ENCODE measurements around the gene UTF1.
A peak's percentile ranks its signal among the peaks of the same experiment; 100 is the strongest.

The UTF1 gene

DNA sequence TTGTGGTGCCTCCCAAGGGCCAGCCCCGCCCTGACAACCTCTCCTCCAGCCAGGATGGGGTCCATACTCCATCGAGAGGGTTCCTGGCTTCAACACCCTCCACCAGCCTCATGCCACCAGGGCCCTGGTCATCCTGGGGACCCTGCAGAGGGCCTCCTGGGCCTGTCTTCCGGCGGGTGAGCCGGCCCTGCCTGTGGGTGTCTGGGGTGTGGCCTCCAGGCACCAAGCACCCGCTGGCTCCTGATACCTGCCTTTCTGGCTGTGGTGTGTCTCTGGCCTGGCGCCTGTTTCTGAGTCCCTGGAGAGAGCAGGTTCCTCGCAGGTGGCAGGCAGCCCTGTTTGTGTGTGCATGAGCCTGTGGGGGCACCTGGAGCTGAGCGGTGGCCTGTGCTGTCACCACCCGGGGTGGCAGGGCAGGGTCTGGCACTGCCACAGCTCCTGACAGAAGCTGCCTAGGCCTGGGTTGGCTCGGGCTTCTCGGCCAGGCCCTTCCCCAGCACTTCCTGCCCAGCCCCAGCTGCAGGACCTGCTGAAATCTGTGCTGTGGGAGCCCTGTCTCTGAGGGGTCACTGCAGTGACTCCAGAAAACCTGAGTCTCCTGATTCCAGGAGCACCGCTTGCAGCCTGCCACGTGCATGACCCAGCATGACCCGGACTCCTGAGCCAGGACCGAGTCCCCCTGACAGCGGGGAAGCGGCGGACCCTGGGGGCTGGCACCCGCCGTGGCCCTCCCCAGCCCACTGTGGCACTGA, 28.2 kb downstream of the UTF1 start:
- H3K4me3 ChIP-seq (ENCODE audit: low read length) = peak overlapping the region; percentile 74
- H3K9ac ChIP-seq (ENCODE audit: low read length) = peak overlapping the region; percentile 52
- no peaks in the 10 kb centered on the region for H3K36me3 ChIP-seq (replicated peaks; ENCODE audit: low read depth, low read length)
- H3K4me1 ChIP-seq (ENCODE audit: low read length) = peaks cover 35% of the 10 kb centered on the region
- no peaks in the 10 kb centered on the region for H3K79me2 ChIP-seq (ENCODE audit: low read length)
- peaks cover 6% of the 10 kb centered on the region for H4K20me1 ChIP-seq (ENCODE audit: insufficient read depth, low read length)
- peak overlapping the region; percentile 81 for H3K4me2 ChIP-seq (ENCODE audit: low read length)
- peak overlapping the region; percentile 35 for H3K27ac ChIP-seq (ENCODE audit: low read length)
- TF ChIP-seq, protein P1, sequence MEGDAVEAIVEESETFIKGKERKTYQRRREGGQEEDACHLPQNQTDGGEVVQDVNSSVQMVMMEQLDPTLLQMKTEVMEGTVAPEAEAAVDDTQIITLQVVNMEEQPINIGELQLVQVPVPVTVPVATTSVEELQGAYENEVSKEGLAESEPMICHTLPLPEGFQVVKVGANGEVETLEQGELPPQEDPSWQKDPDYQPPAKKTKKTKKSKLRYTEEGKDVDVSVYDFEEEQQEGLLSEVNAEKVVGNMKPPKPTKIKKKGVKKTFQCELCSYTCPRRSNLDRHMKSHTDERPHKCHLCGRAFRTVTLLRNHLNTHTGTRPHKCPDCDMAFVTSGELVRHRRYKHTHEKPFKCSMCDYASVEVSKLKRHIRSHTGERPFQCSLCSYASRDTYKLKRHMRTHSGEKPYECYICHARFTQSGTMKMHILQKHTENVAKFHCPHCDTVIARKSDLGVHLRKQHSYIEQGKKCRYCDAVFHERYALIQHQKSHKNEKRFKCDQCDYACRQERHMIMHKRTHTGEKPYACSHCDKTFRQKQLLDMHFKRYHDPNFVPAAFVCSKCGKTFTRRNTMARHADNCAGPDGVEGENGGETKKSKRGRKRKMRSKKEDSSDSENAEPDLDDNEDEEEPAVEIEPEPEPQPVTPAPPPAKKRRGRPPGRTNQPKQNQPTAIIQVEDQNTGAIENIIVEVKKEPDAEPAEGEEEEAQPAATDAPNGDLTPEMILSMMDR (IDR thresholded peaks at IDR 0.05; ENCODE audit: low read depth, low read length) = no peak
- no peak for TF ChIP-seq EZH2phosphoT487 (IDR thresholded peaks at IDR 0.05; ENCODE audit: low read depth)
- H3K27me3 ChIP-seq (ENCODE audit: low read depth, low read length) = no peaks in the 10 kb centered on the region
- H3K9me3 ChIP-seq (ENCODE audit: insufficient read depth, low read length) = no peaks in the 10 kb centered on the region
- H2AFZ ChIP-seq (ENCODE audit: low read depth, low read length) = peak overlapping the region; percentile 92; the same call in 1 of the 2 replicates

DNA sequence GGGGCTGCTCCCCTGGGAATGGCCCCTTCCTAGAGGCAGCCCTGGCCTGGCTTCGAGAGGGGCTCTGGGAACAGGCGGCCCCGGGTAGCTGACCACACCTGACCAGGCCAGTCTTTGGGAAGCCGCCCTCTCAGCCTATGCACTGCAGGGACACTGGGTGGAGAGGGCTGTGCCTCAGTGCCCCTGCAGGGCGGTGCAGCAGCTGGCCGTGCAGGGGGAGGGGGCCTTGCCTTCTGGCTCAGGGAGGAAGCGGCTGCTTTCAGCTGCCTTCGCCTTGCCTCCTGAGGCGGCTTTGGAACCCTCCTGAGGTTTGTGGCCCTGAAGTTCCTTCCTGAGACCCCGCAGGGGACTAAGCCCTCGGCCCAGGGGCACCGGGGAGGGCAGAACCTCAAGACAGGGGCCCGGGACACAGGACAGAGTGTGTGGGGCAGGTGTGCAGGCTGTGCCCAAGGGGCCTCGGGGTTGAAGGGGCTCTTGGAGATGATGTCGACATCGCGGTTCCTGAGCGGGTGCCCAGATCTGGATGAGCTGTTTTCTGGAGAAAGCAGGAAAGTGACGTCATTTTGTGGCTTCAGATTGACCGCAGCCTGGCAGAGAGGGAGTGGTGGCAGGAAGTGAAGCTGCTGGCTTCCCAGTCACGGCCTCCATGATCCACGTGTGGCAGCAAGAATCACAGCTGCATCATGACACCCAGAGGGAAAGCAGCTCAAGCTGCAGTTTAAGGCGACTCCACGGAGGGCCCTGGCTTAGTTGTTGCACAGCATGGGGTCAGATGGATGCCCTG, 29.0 kb downstream of the UTF1 start:
- no peak overlapping the region for H3K27ac ChIP-seq (ENCODE audit: low read length)
- no peaks in the 10 kb centered on the region for H3K9me3 ChIP-seq (ENCODE audit: insufficient read depth, low read length)
- H3K27me3 ChIP-seq (ENCODE audit: low read depth, low read length) = no peaks in the 10 kb centered on the region
- peaks cover 6% of the 10 kb centered on the region for H4K20me1 ChIP-seq (ENCODE audit: insufficient read depth, low read length)
- no peak overlapping the region for H3K4me3 ChIP-seq (ENCODE audit: low read length)
- TF ChIP-seq, protein P1 (IDR thresholded peaks at IDR 0.05; ENCODE audit: low read depth, low read length) = no peak
- no peak for TF ChIP-seq EZH2phosphoT487 (IDR thresholded peaks at IDR 0.05; ENCODE audit: low read depth)
- peaks cover 35% of the 10 kb centered on the region for H3K4me1 ChIP-seq (ENCODE audit: low read length)
- H3K36me3 ChIP-seq (replicated peaks; ENCODE audit: low read depth, low read length) = no peaks in the 10 kb centered on the region
- 0 out of 2 replicates have a peak overlapping the region, but pooled peaks have one; percentile 43 for H2AFZ ChIP-seq (ENCODE audit: low read depth, low read length)
- H3K79me2 ChIP-seq (ENCODE audit: low read length) = no peaks in the 10 kb centered on the region
- no peak overlapping the region for H3K9ac ChIP-seq (ENCODE audit: low read length)
- peak overlapping the region; percentile 81 for H3K4me2 ChIP-seq (ENCODE audit: low read length)

DNA sequence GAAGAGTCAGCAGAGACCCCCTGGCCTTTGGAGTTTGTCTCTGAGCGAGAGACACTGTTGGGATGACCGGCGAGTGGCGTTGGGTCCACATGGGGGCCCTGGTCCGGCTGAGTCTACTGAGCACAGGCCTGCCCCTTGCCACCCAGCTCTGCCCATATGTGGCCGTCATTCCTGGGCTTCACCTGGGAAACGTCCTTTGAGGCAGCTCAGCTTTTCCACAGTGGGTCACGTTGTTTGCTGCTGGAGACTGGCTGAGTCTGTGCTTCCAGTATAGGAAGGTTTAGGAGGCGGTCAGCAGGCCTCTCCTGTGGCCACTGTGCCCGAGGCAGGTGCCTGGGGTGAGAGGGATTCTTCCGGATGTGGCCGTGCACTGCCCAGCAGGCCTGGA, 29.6 kb downstream of the UTF1 start:
- Histone ChIP-seq H3K9ac (ENCODE audit: low read length) (no peak overlapping the region), H3K9me3 (ENCODE audit: insufficient read depth, low read length) (no peaks in the 10 kb centered on the region), H3K4me1 (ENCODE audit: low read length) (peaks cover 35% of the 10 kb centered on the region), H3K27ac (ENCODE audit: low read length) (no peak overlapping the region), H3K36me3 (replicated peaks; ENCODE audit: low read depth, low read length) (no peaks in the 10 kb centered on the region), H4K20me1 (ENCODE audit: insufficient read depth, low read length) (peaks cover 6% of the 10 kb centered on the region), H2AFZ (ENCODE audit: low read depth, low read length) (0 out of 2 replicates have a peak overlapping the region, but pooled peaks have one; percentile 43), H3K4me3 (ENCODE audit: low read length) (no peak overlapping the region), H3K4me2 (ENCODE audit: low read length) (no peak overlapping the region), H3K79me2 (ENCODE audit: low read length) (no peaks in the 10 kb centered on the region), H3K27me3 (ENCODE audit: low read depth, low read length) (no peaks in the 10 kb centered on the region)
- TF ChIP-seq EZH2phosphoT487 (IDR thresholded peaks at IDR 0.05; ENCODE audit: low read depth) = no peak
- TF ChIP-seq, protein P1 (IDR thresholded peaks at IDR 0.05; ENCODE audit: low read depth, low read length) = no peak
